H9 (cell line): ENCODE results near the gene HEPN1. TPM values are rescaled to one million over a fixed set of nuclear protein-coding genes. Genes with fewer than 3 reads are reported as not detected.
A peak's percentile ranks its signal among the peaks of the same experiment; 100 is the strongest.

ENCODE experiments used
- DNase-seq: peaks from one replicate; pipeline ENCODE4 v3.0.0-alpha.2; 2017
- H2AFZ ChIP-seq: one replicate; pipeline ENCODE4 v1.6.1; 2013; ENCODE audit warnings: mild to moderate bottlenecking, low read length, control low read depth, moderate library complexity
- H2AK5ac ChIP-seq: 2 replicates; pipeline ENCODE4 v1.6.1; 2013; ENCODE audit warnings: low read length, control low read depth, mixed read lengths; ENCODE audit not compliant: insufficient read length
- H2BK120ac ChIP-seq: one replicate; pipeline ENCODE4 v1.6.1; 2013; ENCODE audit warnings: low read depth, mild to moderate bottlenecking, low read length, control low read depth, inconsistent platforms; ENCODE audit not compliant: poor library complexity, severe bottlenecking
- H2BK12ac ChIP-seq: 2 replicates; pipeline ENCODE4 v1.6.1; 2013; ENCODE audit warnings: low read length, control low read depth, mixed read lengths, low read depth; ENCODE audit not compliant: insufficient read length
- H2BK15ac ChIP-seq: 2 replicates; pipeline ENCODE4 v1.6.1; 2013; ENCODE audit warnings: low read depth, low read length, control low read depth
- H2BK20ac ChIP-seq: one replicate; pipeline ENCODE4 v1.6.1; 2013; ENCODE audit warnings: low read depth, mild to moderate bottlenecking, low read length, control low read depth, inconsistent platforms; ENCODE audit not compliant: poor library complexity, severe bottlenecking
- H2BK5ac ChIP-seq: 2 replicates; pipeline ENCODE4 v1.6.1; 2013; ENCODE audit warnings: low read length, control low read depth, mixed read lengths; ENCODE audit not compliant: insufficient read length
- H3K14ac ChIP-seq: 2 replicates; pipeline ENCODE4 v1.6.1; 2013; ENCODE audit warnings: low read length, control low read depth; ENCODE audit not compliant: insufficient read depth
- H3K18ac ChIP-seq: 2 replicates; pipeline ENCODE4 v1.6.1; 2013; ENCODE audit warnings: low read depth, mild to moderate bottlenecking, mixed read lengths, low read length, control low read depth; ENCODE audit not compliant: insufficient read length
- H3K23ac ChIP-seq: 2 replicates; pipeline ENCODE4 v1.6.1; 2013; ENCODE audit warnings: low read length, control low read depth, mixed read lengths, low read depth; ENCODE audit not compliant: insufficient read length
- H3K23me2 ChIP-seq: 2 replicates; pipeline ENCODE4 v1.6.1; 2013; ENCODE audit warnings: low read depth, mild to moderate bottlenecking, mixed read lengths, low read length, control low read depth; ENCODE audit not compliant: insufficient read length, poor library complexity, severe bottlenecking
- H3K27ac ChIP-seq: 2 replicates; pipeline ENCODE4 v1.5.1; 2013; ENCODE audit warnings: low read length, control low read depth, mixed read lengths, low read depth; ENCODE audit not compliant: insufficient read length
- H3K27me3 ChIP-seq: 2 replicates; pipeline ENCODE4 v1.6.1; 2013; ENCODE audit warnings: low read length, control low read depth, inconsistent platforms; ENCODE audit not compliant: insufficient read depth
- H3K4ac ChIP-seq: 2 replicates; pipeline ENCODE4 v1.6.1; 2013; ENCODE audit warnings: low read depth, mild to moderate bottlenecking, control low read depth, inconsistent platforms, low read length, moderate library complexity
- H3K4me1 ChIP-seq: 2 replicates; pipeline ENCODE4 v1.6.1; 2013; ENCODE audit warnings: low read length, control low read depth, inconsistent platforms; ENCODE audit not compliant: insufficient read depth
- H3K4me2 ChIP-seq: 2 replicates; pipeline ENCODE4 v1.6.1; 2013; ENCODE audit warnings: low read length, control low read depth, mixed read lengths; ENCODE audit not compliant: insufficient read length, insufficient read depth
- H3K56ac ChIP-seq: 2 replicates; pipeline ENCODE4 v1.6.1; 2013; ENCODE audit warnings: low read depth, mild to moderate bottlenecking, mixed read lengths, low read length, control low read depth; ENCODE audit not compliant: insufficient read length
- H3K79me1 ChIP-seq: 2 replicates; pipeline ENCODE4 v1.6.1; 2013; ENCODE audit warnings: low read depth, mild to moderate bottlenecking, moderate library complexity, low read length, control low read depth, inconsistent platforms; ENCODE audit not compliant: insufficient read depth, poor library complexity, severe bottlenecking
- H3K79me2 ChIP-seq: 2 replicates; pipeline ENCODE4 v1.6.1; 2013; ENCODE audit warnings: low read length, control low read depth, inconsistent platforms; ENCODE audit not compliant: insufficient read depth
- H3K9ac ChIP-seq: 2 replicates; pipeline ENCODE4 v1.6.1; 2013; ENCODE audit warnings: low read length, control low read depth, mixed read lengths; ENCODE audit not compliant: insufficient read length; ENCODE audit errors: extremely low read depth
- H3K9me3 ChIP-seq: one replicate; pipeline ENCODE4 v1.6.1; 2013; ENCODE audit warnings: low read depth, low read length, inconsistent platforms; ENCODE audit not compliant: control insufficient read depth
- H3T11ph ChIP-seq: one replicate; pipeline ENCODE4 v1.6.1; 2013; ENCODE audit warnings: mild to moderate bottlenecking, low read length, control low read depth, inconsistent platforms
- H4K20me1 ChIP-seq: one replicate; pipeline ENCODE4 v1.6.1; 2013; ENCODE audit not compliant: control insufficient read depth, insufficient read length, insufficient read depth
- H4K5ac ChIP-seq: 2 replicates; pipeline ENCODE4 v1.6.1; 2013; ENCODE audit warnings: low read depth, mild to moderate bottlenecking, mixed read lengths, low read length, control low read depth; ENCODE audit not compliant: insufficient read length
- H4K8ac ChIP-seq: replicated peaks from 2 replicates; pipeline ENCODE4 v1.6.1; 2013; ENCODE audit warnings: low read length, control low read depth, mixed read lengths, low read depth; ENCODE audit not compliant: insufficient read length
- H4K91ac ChIP-seq: 2 replicates; pipeline ENCODE4 v1.6.1; 2013; ENCODE audit warnings: low read depth, mild to moderate bottlenecking, moderate library complexity, mixed read lengths, low read length, control low read depth; ENCODE audit not compliant: insufficient read length
- H3K27ac Mint-ChIP-seq, 3 experiments: 2 replicates in 2 of 3; 3 replicates in 1 of 3; pipeline ENCODE4 v1.8.0; 2020 to 2021; ENCODE audit warnings: mixed read lengths in 3 of 3, mild to moderate bottlenecking in 1 of 3, moderate library complexity in 1 of 3
- H3K27me3 Mint-ChIP-seq: 2 replicates; pipeline ENCODE4 v1.8.0; 2021; ENCODE audit warnings: low read depth, mild to moderate bottlenecking, moderate library complexity, mixed read lengths
- H3K36me3 Mint-ChIP-seq, 3 experiments: 2 replicates in 2 of 3; 3 replicates in 1 of 3; pipeline ENCODE4 v1.8.0; 2020 to 2021; ENCODE audit warnings: low read depth in 3 of 3, mixed read lengths in 3 of 3; ENCODE audit not compliant: insufficient read depth in 1 of 3
- H3K4me1 Mint-ChIP-seq, 2 experiments: 2 replicates each; pipeline ENCODE4 v1.8.0; 2020; ENCODE audit warnings: mixed read lengths in 2 of 2
- H3K4me3 Mint-ChIP-seq, 2 experiments: 2 replicates in 1 of 2; 3 replicates in 1 of 2; pipeline ENCODE4 v1.8.0; 2020 to 2021; ENCODE audit warnings: mild to moderate bottlenecking in 2 of 2, mixed read lengths in 2 of 2, moderate library complexity in 1 of 2
- H3K9me3 Mint-ChIP-seq, 2 experiments: 2 replicates in 1 of 2; 3 replicates in 1 of 2; pipeline ENCODE4 v1.8.0; 2020; ENCODE audit warnings: mild to moderate bottlenecking in 2 of 2, mixed read lengths in 2 of 2, moderate library complexity in 1 of 2
- CTCF ChIP-seq: fragments of 200-600 bp; sonication (generic); conservative IDR thresholded peaks from 3 replicates; pipeline ENCODE4 v1.8.0; 2021; ENCODE audit warnings: antibody characterized with exemption, mild to moderate bottlenecking
- WGBS: extraction: QIAGEN DNeasy Blood & Tissue Kit; methylation state at CpG from one replicate; pipeline ENCODE4 v1.1.7; 2013; ENCODE audit warnings: missing lambda C conversion rate, low lambda C conversion rate, mixed read lengths; ENCODE audit not compliant: insufficient read length; ENCODE audit errors: extremely low coverage; 5-methylcytosine and 5-hydroxymethylcytosine counted together
- total RNA-seq: library from RNA; stranded (reverse); gene quantifications from 2 replicates; pipeline ENCODE4 v1.2.1, GENCODE V29; 2021

HEPN1 gene
- total RNA-seq, 1 experiment from 2014 or later, result not detected

GRCh38 chr11:124875943-124876817 is 42.9 kb upstream of the HEPN1 start:
- Histone ChIP-seq H3K9ac (no peak overlapping the region), H2BK15ac (no peak overlapping the region), H3K4me2 (peak overlapping the region; percentile 61), H2BK120ac (no peak overlapping the region), H3K27ac (no peak overlapping the region), H3K4me1 (no peaks in the 10 kb centered on the region), H2BK20ac (no peak overlapping the region), H3K4ac (no peak overlapping the region), H3T11ph (no peak overlapping the region), H3K9me3 (no peaks in the 10 kb centered on the region), H3K23me2 (peaks cover 6% of the 10 kb centered on the region), H2AK5ac (no peak overlapping the region), H4K8ac (no peak overlapping the region), H3K79me2 (no peaks in the 10 kb centered on the region), H4K5ac (no peak overlapping the region), H3K56ac (no peak overlapping the region), H4K91ac (no peak overlapping the region), H2AFZ (no peak overlapping the region), H3K79me1 (no peaks in the 10 kb centered on the region), H2BK5ac (no peak overlapping the region), H4K20me1 (no peaks in the 10 kb centered on the region), H2BK12ac (no peak overlapping the region), H3K14ac (peak overlapping the region; percentile 59; the same call in 1 of the 2 replicates), H3K27me3 (peaks cover 17% of the 10 kb centered on the region; the same call in 1 of the 2 replicates), H3K23ac (no peak overlapping the region), H3K18ac (peak overlapping the region; percentile 47)
- Mint-ChIP-seq H3K27ac (peak overlapping the region in 2 of 3 experiments; percentile 66 to 92; a peak in 3 of 7 replicates), H3K4me1 (peaks cover 20 to 28% of the 10 kb centered on the region in 2 experiments), H3K9me3 (peaks cover 0 to 3% of the 10 kb centered on the region in 2 experiments; a peak in 1 of 5 replicates), H3K36me3 (no peaks in the 10 kb centered on the region; a peak in 2 of 7 replicates), H3K27me3 (peaks cover 50% of the 10 kb centered on the region), H3K4me3 (peak overlapping the region; percentile 82 to 89)
- TF ChIP-seq CTCF, result peak; percentile 87
- peak; percentile 95 for DNase-seq
- no CpG with 5 or more reads among the region's 69 CpGs for WGBS
